GM18519 (cell line): ENCODE results near the gene SGK2.

Experiments
- ATAC-seq: cut with Tn5 transposase; IDR thresholded peaks from one replicate; pipeline ENCODE4 v1.9.1; 2021; ENCODE audit warnings: mild to moderate bottlenecking, moderate library complexity; ENCODE audit not compliant: unreplicated experiment, low FRiP score

Gene SGK2

GRCh38 chr20:43559147-43559987, 540 bp downstream of the SGK2 start:
- ATAC-seq: no peak

- ATAC-seq: no peak
Observed at GRCh38 chr20:43560974-43561373, 2.1 kb downstream of the SGK2 start.

- no peak for ATAC-seq
Observed at GRCh38 chr20:43563429-43563828, 4.6 kb downstream of the SGK2 start.

- no peak for ATAC-seq
Observed at GRCh38 chr20:43563991-43564390, 5.2 kb downstream of the SGK2 start.

- no peak for ATAC-seq
Observed at GRCh38 chr20:43564455-43564854, 5.6 kb downstream of the SGK2 start.

GRCh38 chr20:43564993-43565757, 6.3 kb downstream of the SGK2 start:
- ATAC-seq: no peak

- ATAC-seq: no peak
Observed at GRCh38 chr20:43565758-43566104, 6.9 kb downstream of the SGK2 start.

GRCh38 chr20:43567477-43567876, 8.7 kb downstream of the SGK2 start:
- no peak for ATAC-seq

- ATAC-seq: no peak
Observed at GRCh38 chr20:43568706-43569105, 9.9 kb downstream of the SGK2 start.

- no peak for ATAC-seq
Observed at GRCh38 chr20:43569282-43569681, 10.5 kb downstream of the SGK2 start.

- ATAC-seq: no peak
Observed at GRCh38 chr20:43570496-43570895, 11.7 kb downstream of the SGK2 start.

- no peak for ATAC-seq
Observed at GRCh38 chr20:43571310-43571709, 12.5 kb downstream of the SGK2 start.

- ATAC-seq: no peak
Observed at GRCh38 chr20:43571771-43572170, 12.9 kb downstream of the SGK2 start.

GRCh38 chr20:43572891-43573290, 14.1 kb downstream of the SGK2 start:
- no peak for ATAC-seq

GRCh38 chr20:43576108-43576507, 17.3 kb downstream of the SGK2 start:
- no peak for ATAC-seq

GRCh38 chr20:43579861-43580793, 21.3 kb downstream of the SGK2 start:
- ATAC-seq: no peak

GRCh38 chr20:43583133-43583864, 24.5 kb downstream of the SGK2 start:
- ATAC-seq: no peak

- ATAC-seq: no peak
Observed at GRCh38 chr20:43583982-43584432, 25.2 kb downstream of the SGK2 start.

GRCh38 chr20:43584448-43585136, 25.8 kb downstream of the SGK2 start:
- ATAC-seq: no peak
